GM18868 (cell line): ENCODE measurements around the gene SH3PXD2A.
A peak's percentile ranks its signal among the peaks of the same experiment; 100 is the strongest.

Experiments used
- ATAC-seq: cut with Tn5 transposase; IDR thresholded peaks from one replicate; pipeline ENCODE4 v1.9.1; 2021; ENCODE audit warnings: mild to moderate bottlenecking, moderate library complexity; ENCODE audit not compliant: unreplicated experiment

The SH3PXD2A gene

DNA sequence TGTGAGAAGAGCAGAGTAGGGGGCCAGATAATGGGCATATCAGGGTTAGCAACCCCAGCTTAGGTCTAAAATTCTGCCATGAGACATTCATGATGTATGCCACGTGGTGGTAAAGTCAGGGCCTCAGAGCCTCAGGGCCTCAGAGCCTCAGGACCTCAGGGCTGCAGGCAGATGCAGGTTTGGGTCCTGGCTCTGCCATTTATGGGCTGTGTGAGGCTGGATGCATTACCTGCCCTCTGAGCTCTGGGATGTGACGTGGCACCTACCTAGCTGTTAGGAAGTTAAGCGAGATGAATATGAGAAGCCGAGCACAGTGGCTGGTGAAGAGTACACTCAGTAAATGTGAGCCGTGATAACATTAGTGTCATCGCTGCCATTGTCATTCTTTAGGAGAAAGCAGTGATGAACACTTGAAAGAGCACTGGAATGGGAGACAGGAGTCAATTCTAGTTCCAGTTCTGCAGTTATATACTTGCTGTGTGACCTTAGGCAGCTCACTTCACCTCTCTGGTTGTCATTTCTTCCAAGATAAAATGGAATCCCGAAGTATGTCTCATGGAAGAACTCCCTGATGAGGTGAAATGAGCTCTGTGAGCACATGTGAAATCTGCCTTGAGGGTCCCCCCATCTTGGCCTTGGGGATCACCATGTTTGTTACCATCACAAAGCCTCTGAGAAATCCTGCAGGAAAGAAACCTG, 127.2 kb downstream of the SH3PXD2A start:
- no peak for ATAC-seq

DNA sequence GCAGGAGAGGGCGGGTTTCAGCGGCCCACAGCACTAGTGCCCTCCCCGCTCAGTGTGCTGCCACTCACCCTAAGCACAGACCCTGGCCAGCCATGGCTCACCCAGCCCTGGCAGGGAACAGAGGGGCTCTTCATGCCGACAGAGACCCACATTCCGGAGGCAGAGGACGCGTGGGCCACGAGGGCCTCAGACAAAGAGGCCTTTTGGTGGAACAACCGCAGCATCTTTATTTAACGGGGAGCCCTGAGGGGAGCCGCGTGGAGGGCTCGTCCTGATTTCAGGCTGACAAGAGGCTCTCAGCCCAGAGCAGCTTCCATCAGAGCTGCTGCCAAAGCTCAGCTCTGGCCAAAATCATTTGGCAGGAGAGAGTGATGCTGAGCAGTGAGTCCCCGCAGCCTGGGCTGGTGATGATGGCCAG, 127.8 kb downstream of the SH3PXD2A start:
- no peak for ATAC-seq

DNA sequence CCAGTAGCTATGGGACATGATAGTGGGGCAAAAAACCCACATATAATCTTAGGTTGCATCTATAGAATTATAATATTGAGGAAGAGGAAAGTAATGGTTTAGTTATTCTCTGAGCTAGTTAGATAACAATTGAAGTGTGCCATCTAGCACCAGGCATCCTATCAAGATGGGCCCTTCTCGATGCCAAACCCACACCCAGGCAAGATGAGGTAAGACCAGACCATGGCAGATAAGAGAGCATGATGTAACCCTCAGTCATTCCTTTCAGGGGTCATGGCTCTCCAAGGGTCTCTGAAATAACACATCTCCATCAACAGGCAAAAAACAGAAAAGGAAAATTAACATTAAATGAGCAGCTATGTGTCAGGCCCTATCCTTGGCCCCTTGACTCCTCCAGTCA, 128.7 kb downstream of the SH3PXD2A start:
- no peak for ATAC-seq

DNA sequence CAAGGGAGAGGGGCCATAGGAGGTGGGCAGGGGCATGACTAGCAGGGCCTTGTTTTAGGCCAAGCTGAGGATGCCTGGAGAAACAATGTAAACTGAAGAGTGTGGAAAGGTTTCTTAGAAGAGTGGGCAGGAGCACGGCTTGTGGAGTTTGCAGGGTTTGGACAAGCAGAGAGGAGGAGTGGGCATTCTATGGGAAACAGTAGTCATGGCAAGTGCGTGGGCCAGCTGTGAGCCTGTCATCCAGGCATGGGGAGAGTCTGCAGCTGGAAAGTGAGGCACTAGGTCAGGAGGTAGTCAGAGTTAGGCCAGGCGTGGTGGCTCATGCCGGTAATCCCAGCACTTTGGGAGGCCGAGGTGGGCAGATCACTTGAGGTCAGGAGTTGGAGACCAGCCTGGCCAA, 130.1 kb downstream of the SH3PXD2A start:
- no peak for ATAC-seq

DNA sequence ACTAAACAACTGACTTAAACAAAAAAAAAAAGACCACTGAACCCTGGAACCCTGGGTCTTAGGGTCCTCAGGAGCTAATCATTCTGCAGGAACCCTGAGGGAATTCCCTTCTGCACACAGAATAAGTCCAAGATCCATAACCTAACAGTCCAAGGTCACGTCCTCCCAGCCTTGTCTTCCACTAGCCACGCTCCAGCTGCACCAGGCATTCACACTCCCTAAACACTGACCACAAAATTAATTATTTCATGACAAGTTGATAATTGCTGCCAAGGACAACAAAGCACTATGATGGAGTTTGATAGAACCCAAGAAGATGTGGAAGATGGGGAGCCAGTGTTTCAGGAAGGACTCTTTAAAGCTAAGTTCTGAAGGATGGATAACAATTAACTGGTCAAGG, 130.6 kb downstream of the SH3PXD2A start:
- ATAC-seq = no peak

DNA sequence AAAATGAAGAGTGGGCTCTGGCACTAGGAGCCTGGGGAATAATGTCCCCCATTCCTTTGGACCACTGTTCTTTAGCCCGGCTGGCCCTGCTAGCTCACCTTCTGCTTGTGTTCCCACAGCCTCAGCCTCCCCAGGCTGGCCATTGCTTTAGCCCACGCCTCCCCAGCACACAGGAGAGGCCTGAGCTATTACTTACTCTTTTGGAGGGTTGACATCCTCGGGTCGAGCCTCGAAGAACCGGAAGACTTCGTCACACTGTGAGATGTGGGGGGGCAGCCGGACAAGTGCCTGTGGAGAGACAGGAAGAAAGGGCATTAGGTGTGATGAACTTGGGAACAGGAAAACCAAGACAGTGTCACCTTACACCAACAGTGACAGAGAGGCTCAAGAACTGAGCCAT, 131.3 kb downstream of the SH3PXD2A start:
- ATAC-seq = no peak

DNA sequence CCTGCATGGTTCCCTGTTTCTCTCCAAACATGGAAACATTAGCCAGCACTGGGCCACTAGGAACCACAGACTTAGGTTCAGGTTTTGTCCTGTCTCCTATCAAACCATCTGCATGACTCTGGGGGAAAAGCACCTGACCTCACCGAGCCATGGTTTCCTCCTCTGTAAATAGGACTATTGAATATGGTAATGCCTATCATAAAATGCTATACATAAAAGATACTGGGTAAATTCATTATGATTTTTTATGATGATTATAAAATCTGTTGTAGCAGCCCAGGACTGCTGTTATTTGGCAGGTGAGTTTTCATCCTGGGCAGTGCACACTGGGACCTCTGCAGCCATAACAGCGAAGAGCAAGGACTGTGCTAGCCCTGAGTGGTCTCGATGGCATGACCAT, 131.8 kb downstream of the SH3PXD2A start:
- no peak for ATAC-seq

DNA sequence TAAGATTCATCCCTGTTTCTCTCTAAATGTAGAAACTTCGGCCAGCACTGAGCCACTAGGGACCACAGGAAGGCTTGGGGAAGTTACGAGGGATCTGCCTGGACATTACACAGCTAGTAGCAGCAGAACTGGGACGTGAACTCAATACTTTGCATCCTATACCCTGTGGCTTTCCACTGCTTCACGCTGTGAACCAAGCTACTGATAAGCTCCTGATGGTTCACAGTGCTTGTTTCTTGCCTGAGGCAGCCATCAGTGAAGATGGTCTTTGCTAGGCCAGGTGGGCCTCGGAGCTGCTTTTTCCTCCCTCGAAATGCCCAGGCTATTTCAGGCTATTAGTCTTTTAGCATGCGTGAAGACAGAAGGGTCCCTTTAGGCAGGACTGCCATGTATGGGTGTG, 132.7 kb downstream of the SH3PXD2A start:
- no peak for ATAC-seq

DNA sequence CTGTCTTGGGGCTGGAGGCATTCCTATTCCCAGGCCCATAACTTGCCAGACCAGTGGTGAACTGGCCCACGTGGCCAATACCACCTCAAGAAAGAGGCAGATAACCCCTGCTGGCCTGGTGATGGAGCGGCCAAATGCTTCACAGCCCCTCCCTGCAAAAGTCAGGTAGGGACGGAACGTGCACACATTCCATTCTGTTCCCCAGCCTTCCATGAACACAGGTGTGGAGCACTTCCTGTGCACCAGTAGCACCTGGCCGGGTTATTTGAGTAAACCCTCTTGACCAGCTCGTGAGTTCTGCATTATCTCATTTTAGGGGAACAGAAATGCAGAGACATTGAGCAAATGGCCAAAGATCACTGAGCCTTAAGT, 134.4 kb downstream of the SH3PXD2A start:
- no peak for ATAC-seq

DNA sequence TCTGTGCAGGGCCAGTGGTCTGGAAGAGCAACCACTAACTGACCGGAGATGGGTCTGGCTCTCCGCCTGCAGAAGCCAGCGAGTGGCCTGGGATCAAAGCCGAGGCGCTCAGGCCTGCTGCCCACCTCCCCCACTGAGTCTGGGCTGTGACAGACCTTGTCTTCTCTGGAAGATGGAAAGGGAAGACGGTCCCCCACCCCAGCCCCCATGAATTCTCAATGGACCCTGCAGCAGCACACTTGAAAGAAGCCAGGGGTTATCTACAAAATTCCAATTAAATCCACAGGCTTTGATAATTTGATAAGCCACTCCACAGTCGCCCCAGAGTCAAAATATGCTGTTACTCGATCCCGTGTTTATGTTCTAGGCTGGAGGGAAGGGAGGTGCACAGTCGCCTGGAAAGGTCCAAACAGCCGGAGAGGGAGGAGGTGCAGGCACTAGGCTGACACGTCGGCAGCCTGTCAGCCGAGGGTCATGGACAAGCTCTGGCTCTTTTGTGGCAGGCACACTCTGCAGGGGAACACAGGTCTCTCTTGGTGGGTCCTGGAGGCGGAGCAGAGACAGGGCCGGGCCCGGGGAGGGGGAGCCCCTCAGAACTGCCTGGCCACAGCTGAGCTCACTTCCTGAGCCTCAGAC, 134.9 kb downstream of the SH3PXD2A start:
- no peak for ATAC-seq

DNA sequence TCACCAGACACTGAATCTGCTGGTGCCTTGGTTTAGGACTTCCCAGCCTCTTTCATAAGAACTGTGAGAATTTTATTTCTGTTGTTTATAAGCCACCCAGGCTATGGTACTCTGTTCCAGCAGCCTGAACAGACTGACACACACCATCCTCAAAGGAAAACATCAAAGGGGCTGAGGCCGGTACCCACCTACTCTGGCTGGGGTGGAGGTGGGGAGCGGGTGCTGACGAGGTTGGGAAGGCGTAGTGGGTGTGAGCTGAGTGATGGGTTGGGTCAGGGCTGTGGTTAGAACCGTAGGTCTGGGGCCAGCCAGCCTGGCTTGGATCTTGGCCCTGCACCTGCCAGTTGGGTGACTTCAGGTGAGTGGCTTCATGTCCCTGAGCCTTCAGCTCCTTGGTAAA, 136.3 kb downstream of the SH3PXD2A start:
- no peak for ATAC-seq

DNA sequence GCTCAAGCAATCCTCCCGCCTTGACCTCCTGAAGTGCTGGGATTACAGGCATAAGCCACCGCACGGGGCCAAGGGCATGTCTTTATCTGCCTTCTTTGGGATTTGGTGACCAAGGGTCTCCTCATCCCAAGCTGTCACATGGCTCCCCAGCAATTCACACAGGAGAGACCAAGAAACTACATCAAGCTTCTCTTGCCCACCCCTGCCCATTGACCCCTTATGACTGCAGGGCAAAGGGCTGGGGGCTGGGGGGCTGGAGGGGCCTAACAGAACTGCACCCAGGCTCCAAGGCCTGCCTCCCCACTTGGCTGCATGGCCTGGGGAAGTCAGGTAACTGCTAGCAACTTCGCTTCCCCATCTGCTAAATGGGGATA, 137.1 kb downstream of the SH3PXD2A start:
- ATAC-seq = no peak

DNA sequence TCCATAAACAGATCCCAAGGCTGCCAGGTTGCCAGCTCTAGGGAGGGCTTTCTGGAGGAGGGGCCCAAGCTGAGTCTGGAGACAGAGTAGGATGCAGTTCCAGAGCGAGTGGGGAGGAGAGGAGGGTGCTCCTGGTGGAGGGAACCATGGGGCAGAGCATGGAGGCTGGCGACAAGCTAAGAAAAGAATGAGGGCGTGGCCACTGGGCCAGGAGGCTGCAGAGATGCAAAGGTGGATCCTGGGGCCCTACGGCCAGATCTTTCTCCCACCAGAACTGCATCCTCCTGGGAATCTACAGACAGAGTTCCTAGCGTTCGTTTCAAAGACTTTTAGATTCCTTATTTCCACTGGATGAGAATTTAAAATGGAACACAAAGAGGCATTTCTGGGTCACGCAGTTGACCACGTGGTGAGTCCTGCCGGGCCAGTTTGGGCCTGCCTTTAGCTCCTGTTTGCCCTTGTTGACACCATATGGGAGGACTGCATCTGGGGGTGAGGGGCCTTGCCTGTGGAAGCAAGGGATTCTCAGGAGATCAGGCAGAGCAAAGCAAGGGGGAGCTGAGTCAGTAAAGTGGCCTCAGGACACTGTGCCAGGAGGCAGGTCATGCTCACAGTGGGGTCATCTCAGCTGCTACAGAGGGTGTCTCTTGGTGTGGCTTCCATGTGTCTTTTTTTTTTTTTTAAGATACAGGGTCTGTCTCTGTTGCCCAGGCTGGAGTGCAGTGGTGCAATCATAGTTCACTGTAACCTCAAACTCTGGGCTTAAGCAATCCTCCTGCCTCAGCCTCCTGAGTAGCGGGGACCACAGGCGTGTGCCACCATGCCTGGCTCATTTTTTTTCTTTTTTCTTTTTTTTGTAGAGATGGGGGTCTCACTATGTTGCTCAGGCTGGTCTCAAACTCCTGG, 137.8 kb downstream of the SH3PXD2A start:
- no peak for ATAC-seq

DNA sequence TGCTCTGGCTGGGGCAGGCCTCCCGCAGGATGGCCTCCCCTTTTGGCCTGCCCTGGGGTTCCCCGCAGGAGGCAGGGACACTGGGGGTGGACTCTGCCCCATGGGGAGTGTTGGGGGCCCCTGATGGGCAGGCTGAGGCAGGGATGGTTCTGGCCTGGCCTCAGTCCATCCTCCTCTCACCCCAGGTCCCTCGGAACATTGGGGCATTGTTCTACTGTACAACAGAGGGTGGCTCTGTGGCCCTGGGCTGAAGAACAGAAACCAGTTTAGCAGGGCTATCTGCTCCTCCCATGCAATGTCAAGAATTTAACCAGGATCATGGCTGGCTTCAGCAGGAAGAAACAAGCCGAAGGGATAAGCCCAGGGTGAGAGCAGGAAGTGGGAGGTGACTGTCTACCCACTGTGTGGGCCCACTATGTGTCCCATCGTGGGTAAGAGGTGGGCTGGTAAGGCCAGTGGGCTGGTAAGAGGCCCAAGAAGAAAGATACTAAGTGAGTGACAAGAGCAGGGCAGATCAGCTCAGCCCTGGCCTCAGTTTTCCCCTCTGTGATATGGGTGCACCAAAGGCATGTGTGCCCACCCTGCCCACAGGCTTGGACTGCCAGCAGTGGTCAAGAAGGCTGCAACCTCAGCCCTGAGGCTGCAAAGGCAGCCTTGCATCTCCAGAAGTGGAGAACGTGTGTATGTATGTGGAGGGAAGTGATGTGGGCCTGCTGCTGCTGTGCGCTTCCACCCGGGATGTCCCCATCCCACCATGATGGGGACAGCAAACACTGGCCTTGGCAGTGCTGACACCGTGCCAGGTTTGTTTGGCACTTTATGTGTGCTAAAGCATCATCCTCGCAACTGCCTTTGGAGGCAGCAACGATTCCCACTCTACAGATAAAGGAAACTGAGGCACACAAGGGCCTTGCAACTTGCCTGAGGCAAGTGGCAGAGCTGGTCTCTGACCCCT, 138.9 kb downstream of the SH3PXD2A start:
- ATAC-seq = no peak

DNA sequence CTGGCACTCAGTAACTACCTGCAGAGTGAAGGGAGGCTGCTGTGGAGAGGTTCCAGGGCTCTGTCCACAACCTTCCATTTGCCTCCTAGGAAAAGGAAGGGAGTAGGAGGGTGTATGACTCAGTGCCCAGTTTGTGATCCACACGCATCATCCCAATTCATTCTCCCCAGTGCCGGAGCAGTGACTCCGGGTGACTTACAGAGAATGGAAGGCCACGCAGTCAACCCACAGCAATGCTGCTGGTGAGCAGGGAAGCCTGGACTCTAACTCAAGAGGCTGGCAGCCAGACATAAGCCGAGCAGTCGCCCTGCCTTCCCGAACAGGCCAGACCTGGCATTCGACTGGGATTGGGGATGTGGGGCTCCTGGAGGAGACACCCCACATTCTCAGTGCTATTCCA, 139.9 kb downstream of the SH3PXD2A start:
- no peak for ATAC-seq

DNA sequence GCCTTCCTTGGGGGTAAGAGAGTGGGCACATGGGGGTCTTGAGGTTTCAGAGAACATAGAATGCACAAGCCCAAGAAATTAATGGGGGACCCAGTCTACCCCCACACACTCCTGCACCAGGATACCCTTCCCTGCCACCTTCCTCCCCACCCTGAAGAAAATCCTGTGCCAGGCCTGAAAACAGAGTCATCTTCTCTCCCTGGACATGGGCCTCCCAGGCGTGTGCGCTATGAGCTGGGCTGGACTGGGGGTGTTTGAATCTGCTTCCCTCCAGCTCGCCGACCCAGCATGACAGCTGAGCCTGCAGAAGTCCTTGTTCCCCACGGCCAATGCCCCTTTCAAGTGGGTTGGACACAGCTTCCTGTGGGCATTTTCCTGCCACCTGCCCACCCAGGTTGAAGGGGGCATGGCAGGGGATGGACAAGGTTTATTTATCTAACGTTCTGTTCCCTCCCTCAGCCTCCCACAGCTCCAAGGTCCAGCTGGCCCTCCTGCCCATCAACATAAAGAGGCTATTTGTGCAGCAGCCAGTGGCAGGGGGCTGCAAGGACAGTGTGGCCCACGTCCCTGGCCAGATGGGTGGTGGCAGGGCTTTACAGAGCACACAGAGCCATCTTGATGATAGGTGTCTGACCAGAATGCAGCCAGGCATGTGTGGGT, 141.0 kb downstream of the SH3PXD2A start:
- ATAC-seq = no peak

DNA sequence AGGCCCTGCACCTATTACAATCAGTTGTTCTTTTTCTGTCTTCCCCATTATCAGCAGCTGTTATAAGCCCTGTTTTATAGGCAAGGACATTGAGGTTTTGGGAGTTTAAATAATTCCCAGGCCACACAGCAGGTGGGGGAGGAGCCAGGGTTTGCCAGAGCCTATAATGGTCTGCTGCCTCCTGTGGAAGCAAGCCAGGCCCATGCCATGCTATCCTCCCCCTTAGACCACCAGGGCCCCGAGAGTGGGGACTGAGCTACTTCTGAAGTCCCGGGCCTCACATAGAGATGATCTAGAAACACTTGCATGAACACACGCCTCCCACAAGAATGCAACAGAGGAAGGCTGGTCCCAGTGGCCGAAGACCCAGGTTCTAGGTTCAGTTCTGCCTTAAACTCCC, 141.7 kb downstream of the SH3PXD2A start:
- ATAC-seq = no peak

DNA sequence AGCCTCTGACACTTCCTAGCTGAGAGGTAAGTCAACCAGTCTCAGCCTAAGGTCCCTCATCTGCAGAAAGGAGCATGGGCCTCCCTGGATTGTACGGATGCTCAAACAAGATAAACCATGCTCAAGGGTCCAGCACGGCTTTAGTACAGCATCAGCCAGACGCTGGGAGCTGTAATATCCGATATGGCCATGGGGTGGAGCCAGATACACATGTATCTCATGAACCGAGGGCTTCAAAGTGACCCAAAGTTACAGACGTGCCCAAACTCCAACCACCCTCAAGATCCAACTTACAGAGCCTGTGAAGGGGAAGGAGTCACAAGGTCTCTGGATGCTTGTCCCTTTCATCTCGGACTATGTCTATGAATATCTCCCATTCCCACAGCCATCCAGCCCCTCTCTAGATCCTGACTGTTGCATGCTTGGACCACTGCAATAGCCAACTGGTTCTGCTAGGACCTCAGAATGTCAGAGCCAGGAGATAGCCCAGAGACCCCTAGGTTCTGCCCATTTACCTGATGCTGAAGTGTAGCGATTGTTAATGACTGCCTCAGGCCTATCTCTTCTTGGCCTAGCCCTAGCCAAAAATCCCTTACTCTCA, 142.4 kb downstream of the SH3PXD2A start:
- ATAC-seq = peak; percentile 87

DNA sequence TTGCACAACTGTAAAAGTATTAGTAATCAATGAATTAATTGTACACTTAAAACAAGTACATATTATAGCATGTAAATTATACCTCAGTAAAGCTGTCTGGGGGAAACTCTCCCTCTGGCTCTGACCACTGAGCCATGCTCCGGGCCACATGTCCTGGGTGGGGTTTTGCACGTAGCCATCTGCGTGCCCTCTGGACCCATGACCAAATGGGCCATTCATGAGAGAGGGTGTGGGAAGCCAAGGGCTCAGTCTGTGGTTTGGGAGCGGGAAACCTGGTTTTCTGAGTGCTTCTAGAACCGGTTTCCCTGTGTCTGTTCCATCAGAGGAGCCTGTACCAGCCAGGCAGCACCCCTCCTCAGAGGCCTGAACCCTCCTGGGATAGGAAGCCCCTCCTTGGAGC, 143.2 kb downstream of the SH3PXD2A start:
- no peak for ATAC-seq
